MM.1S (cell line): ENCODE results near the gene UTS2R.

Source experiments
- DNase-seq: peaks from one replicate; pipeline ENCODE4 v3.0.0-alpha.2; 2015
- H2AFZ ChIP-seq: fragments of 300-600 bp; sonication (generic); 2 replicates; pipeline ENCODE4 v1.6.0; 2016; ENCODE audit warnings: antibody characterized with exemption, low read length
- H3F3A ChIP-seq: fragments of 300-600 bp; sonication (generic); 2 replicates; pipeline ENCODE4 v1.6.1; 2016; ENCODE audit warnings: mild to moderate bottlenecking, antibody characterized with exemption, low read length, moderate library complexity, mixed read lengths; ENCODE audit not compliant: insufficient read depth
- H3K27ac ChIP-seq: fragments of 300-600 bp; sonication (generic); 2 replicates; pipeline ENCODE4 v1.5.1; 2016; ENCODE audit warnings: mild to moderate bottlenecking, low read length
- H3K27me3 ChIP-seq: fragments of 300-600 bp; sonication (generic); replicated peaks from 2 replicates; pipeline ENCODE4 v1.6.0; 2016; ENCODE audit warnings: low read length; ENCODE audit not compliant: insufficient read depth
- H3K36me3 ChIP-seq: fragments of 300-600 bp; sonication (generic); replicated peaks from 2 replicates; pipeline ENCODE4 v1.6.1; 2016; ENCODE audit warnings: mild to moderate bottlenecking, low read length, mixed read lengths; ENCODE audit not compliant: insufficient read depth
- H3K4me1 ChIP-seq: fragments of 300-600 bp; sonication (generic); 2 replicates; pipeline ENCODE4 v1.6.1; 2016; ENCODE audit warnings: low read length, mixed read lengths
- H3K4me2 ChIP-seq: fragments of 300-600 bp; sonication (generic); 2 replicates; pipeline ENCODE4 v1.6.0; 2016; ENCODE audit warnings: low read depth, low read length
- H3K4me3 ChIP-seq: fragments of 300-600 bp; sonication (generic); 2 replicates; pipeline ENCODE4 v1.5.1; 2016; ENCODE audit warnings: low read length, mixed read lengths
- H3K79me2 ChIP-seq: fragments of 300-600 bp; sonication (generic); 2 replicates; pipeline ENCODE4 v1.6.1; 2016; ENCODE audit warnings: mixed run types, low read length, mixed read lengths
- H3K9ac ChIP-seq: fragments of 300-600 bp; sonication (generic); 2 replicates; pipeline ENCODE4 v1.6.1; 2016; ENCODE audit warnings: low read length, mixed read lengths
- H3K9me2 ChIP-seq: fragments of 300-600 bp; sonication (generic); replicated peaks from 2 replicates; pipeline ENCODE4 v1.6.1; 2016; ENCODE audit warnings: mild to moderate bottlenecking, low read length, mixed read lengths; ENCODE audit not compliant: insufficient read depth
- H3K9me3 ChIP-seq: fragments of 300-600 bp; sonication (generic); replicated peaks from 2 replicates; pipeline ENCODE4 v1.6.1; 2016; ENCODE audit warnings: mild to moderate bottlenecking, low read length, mixed read lengths; ENCODE audit not compliant: insufficient read depth
- H4K20me1 ChIP-seq: fragments of 300-600 bp; sonication (generic); 2 replicates; pipeline ENCODE4 v1.6.1; 2016; ENCODE audit warnings: mild to moderate bottlenecking, low read length, moderate library complexity, mixed read lengths; ENCODE audit not compliant: insufficient read depth
- CTCF ChIP-seq: fragments of 300-600 bp; sonication (generic); IDR thresholded peaks from 2 replicates; pipeline ENCODE4 v1.5.1; 2016; ENCODE audit warnings: antibody characterized with exemption, low read length, mixed read lengths
- EZH2 ChIP-seq: fragments of 300-600 bp; sonication (generic); optimal IDR thresholded peaks from 2 replicates; pipeline ENCODE3; 2017; ENCODE audit warnings: low read depth, mild to moderate bottlenecking, antibody characterized with exemption, low read length, mixed read lengths
- EZH2phosphoT487 ChIP-seq: fragments of 300-600 bp; sonication (generic); IDR thresholded peaks from 2 replicates; pipeline ENCODE4 v1.6.1; 2018; ENCODE audit warnings: antibody characterized with exemption, low read length

Gene UTS2R

GRCh38 chr17:82367724-82368524 is 3.6 kb upstream of the UTS2R start:
- TF ChIP-seq EZH2 (no peak), EZH2phosphoT487 (no peak), CTCF (no peak)
- Histone ChIP-seq H3K27me3 (no peaks in the 10 kb centered on the region), H3K4me2 (no peak overlapping the region), H3K9me2 (no peaks in the 10 kb centered on the region), H3K36me3 (no peaks in the 10 kb centered on the region), H3K9me3 (no peaks in the 10 kb centered on the region), H3K79me2 (no peaks in the 10 kb centered on the region), H2AFZ (no peak overlapping the region), H3K4me3 (no peak overlapping the region), H3F3A (peaks cover 8% of the 10 kb centered on the region; the same call in 1 of the 2 replicates), H3K27ac (no peak overlapping the region), H4K20me1 (no peaks in the 10 kb centered on the region), H3K9ac (no peak overlapping the region), H3K4me1 (peaks cover 16% of the 10 kb centered on the region)
- no peak for DNase-seq

- Histone ChIP-seq H3K79me2 (no peaks in the 10 kb centered on the region), H3K4me1 (peaks cover 16% of the 10 kb centered on the region), H3K9me2 (no peaks in the 10 kb centered on the region), H3K9me3 (no peaks in the 10 kb centered on the region), H4K20me1 (no peaks in the 10 kb centered on the region), H3K9ac (no peak overlapping the region), H3K4me2 (no peak overlapping the region), H3K4me3 (no peak overlapping the region), H3K27me3 (no peaks in the 10 kb centered on the region), H3K36me3 (no peaks in the 10 kb centered on the region), H3F3A (peaks cover 11% of the 10 kb centered on the region; the same call in 1 of the 2 replicates), H2AFZ (no peak overlapping the region), H3K27ac (no peak overlapping the region)
- no peak for DNase-seq
- TF ChIP-seq EZH2phosphoT487 (no peak), EZH2 (no peak), CTCF (no peak)
Observed at GRCh38 chr17:82369211-82369610, 2.4 kb upstream of the UTS2R start.

GRCh38 chr17:82370471-82371332 is 863 bp upstream of the UTS2R start:
- Histone ChIP-seq H3K9me2 (no peaks in the 10 kb centered on the region), H3F3A (peaks cover 11% of the 10 kb centered on the region; the same call in 1 of the 2 replicates), H3K79me2 (no peaks in the 10 kb centered on the region), H3K9me3 (no peaks in the 10 kb centered on the region), H4K20me1 (no peaks in the 10 kb centered on the region), H3K27ac (peak overlapping the region; percentile 81), H3K27me3 (no peaks in the 10 kb centered on the region), H3K36me3 (no peaks in the 10 kb centered on the region), H3K4me1 (peaks cover 16% of the 10 kb centered on the region), H3K9ac (peak overlapping the region; percentile 40), H3K4me3 (peak overlapping the region; percentile 46; the same call in 1 of the 2 replicates), H3K4me2 (peak overlapping the region; percentile 92), H2AFZ (peak overlapping the region; percentile 70)
- TF ChIP-seq CTCF (0 out of 2 replicates have a peak, but pooled peaks have one; percentile 17), EZH2 (no peak)
- peak; percentile 94 for DNase-seq
